Activated naive CD4-positive, alpha-beta T cell (primary cell): ENCODE results near the gene CAND2.

ENCODE experiments used
- DNase-seq, 4 experiments: peaks; one replicate each; lab custom pipeline; 2025; lab: John Stamatoyannopoulos, UW

Gene CAND2

DNA sequence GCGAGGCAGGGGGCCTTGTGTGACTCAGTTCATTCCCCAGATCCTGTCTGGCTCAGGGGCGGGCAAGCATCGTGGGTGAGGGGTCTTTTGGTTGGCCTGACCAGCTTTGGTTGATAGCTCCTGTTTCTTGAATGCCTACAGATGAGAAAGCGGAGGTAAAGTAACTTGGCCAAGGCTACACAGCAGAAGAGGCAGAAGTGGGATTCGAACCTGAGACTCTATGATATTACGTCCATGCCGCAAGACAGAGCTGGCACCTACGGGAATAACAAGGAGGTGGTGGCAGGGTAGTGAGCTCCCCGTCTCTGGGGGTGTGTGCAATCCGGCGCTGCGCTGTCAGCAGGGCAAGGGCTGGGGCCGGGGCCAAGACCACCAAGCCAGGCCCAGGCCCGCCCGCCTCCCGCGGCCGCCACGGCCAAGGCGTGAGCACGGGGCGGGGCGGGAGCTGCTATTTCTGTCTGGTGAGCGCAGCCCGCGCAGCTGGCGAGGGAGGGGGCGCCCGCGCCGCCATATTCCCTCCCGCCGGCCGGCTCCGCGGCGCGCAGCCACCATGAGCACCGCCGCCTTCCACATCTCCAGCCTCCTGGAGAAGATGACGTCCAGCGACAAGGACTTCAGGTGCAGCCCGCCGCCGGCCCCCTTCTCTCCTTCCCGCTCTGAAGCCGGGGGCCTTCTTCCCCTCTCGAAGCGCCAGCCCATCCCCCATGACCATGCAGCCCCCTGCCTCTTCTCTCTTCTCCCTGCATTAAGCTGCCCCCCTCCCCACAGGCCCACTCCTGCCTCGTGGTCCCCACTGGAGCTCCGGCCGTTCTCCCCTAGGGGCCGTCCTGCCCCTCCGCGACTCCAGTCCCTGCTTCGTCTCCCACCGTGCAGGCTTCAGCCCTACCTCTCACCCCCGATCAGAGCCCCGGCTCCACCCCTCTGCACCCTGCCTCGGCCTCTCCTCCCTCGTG, at the start of gene CAND2:
TSS of gene CAND2 (plus strand) at position 510 of the 953 bp plus-strand sequence. CDS start at position 551, 41 bp downstream.
- DNase-seq, result peak in 2 of 4 experiments; percentile 4 to 43

DNA sequence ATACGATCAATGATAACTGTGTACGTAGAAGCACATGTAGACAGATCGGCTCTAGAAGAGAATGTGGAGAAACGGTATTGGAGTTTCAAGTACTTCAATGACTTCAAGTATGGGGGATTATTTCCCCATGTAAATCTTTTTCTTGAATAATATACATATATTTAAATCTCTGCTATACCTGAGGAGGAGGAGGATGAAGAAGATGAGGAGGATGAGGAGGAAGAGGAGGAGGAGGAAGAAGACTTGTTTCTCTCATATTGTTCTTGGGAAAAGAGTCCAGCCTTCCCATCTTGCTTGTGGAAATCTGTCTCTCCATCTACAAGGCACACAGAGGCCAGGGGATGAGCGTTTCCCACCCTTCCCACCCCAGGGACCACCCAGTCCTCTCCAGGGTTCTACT, 48.0 kb upstream of the CAND2 start:
- no peak for DNase-seq

DNA sequence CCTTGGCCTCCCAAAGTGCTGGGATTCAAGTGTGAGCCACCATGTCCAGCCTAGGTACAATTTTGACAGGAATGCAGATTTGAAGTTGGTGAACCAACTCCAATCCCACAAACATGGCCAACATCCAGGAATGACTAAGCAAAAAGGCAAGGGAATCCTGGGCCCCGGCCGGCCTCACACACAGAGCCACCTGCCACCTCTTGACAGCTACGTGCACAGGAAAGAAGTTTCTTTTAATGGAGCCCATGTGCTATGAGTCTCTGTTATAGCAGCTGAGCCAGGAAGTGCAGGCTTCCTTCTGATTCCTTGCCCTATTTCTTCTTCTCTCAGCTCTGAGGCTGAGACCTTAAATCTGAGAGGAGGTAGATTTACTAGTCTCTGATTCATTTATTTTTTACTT, 46.3 kb upstream of the CAND2 start:
- no peak for DNase-seq

DNA sequence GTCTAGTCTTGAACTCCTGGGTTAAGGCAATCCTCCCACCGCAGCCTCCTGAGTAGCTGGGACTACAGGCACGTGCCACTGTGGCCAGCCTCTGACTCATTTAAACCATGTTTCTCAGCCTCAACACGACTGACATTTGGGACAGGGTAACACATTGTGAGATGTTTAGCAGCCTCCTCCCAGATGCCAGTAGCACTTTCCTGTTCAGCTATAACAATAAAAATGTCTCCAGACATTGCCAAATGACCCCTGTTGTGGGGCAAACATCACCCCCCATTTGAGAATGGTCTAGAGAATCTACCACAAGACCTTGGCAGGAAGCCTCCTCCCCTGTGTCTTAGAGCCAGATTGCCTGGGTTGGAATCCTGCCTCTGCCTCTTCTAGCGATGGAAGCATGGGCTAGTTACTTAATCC, 45.8 kb upstream of the CAND2 start:
- no peak for DNase-seq

DNA sequence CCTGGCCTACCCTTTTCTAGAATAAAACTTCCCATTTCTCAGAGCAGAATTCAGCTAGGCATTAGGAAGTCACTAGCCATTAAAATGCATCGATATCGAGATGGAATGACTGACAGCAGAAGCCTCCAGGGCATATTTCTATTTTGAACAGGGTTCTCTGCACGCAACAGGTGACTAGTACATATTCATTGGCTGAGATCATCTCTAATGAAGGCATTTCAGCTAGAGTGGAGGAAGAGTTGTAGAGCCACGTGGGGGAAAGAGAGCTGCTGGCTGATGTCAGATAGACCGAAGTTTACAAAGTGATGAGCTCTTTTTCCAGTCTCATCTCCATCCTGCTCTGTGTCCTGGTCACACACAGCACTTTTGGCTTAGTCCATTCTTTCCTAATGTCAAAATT, 44.9 kb upstream of the CAND2 start:
- no peak for DNase-seq

DNA sequence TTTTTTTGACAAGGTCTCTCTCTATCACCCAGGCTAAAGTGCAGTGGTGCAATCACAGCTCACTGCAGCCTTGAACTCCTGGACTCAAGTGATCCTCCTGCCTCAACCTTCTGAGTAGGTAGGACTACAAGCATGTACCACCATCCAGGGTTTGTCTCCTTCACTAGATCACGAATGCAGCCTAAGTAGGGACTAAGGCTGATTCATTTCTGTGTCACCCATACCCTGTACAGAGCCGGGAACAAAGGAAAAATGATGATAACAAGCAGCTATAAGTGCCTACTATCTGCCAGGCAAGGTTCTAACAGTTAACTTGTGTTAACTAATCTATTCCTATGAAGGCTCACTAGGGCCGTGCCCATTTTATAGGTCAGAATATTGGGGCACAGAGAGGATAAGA, 44.4 kb upstream of the CAND2 start:
- no peak for DNase-seq

DNA sequence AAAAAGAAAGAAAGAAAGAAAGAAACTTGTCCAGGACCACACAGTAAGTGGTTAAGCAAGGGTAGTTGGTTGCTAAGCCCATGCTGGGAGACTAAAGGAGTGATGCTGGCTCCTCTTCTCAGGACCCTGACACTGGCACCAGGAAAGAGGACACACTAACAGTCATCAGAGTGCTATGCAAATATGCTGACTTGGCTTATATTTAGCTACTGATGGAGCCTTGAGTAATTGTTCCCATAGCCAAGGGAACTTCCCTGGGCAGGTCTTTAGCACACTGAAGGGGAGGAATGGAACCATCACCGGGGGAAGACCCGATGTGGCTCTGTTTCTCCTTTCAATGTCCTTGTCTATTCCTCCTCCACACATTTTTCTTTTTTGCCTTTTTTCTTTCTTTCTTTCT, 43.7 kb upstream of the CAND2 start:
- DNase-seq, result no peak

DNA sequence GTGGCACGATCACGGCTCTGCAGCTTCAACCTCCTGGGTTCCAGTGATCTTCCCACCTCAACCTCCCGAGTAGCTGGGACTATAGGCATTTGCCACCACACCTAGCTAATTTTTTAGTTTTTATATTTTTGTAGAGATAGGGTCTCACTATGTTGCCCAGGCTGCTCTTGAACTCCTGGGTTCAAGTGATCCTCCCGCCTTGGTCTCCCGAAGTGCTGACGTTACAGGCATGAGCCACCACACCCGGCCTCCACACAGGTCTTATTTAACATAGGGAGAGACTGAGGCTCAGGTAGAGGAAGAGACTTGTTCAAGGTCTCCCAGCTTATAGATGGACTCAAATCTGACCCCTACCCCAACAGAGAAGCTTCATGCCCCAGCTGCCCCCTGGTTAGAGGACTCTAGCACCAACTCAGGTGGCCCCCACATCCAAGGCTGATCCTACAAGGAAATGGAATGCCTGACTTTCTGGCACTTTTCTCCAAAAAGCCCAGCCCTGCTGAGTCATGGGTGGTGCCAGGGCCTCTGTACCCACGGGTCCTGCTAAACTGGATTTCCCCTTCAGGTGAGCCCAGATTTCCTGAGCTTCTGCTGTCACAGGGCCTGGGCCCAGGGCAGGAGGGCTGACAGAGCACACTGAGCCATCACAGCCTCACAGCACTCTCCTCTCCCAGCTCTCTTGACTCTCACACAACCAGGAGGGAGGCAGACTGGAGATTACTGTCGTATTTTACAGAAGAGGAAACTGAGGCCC, 43.0 kb upstream of the CAND2 start:
- no peak for DNase-seq

DNA sequence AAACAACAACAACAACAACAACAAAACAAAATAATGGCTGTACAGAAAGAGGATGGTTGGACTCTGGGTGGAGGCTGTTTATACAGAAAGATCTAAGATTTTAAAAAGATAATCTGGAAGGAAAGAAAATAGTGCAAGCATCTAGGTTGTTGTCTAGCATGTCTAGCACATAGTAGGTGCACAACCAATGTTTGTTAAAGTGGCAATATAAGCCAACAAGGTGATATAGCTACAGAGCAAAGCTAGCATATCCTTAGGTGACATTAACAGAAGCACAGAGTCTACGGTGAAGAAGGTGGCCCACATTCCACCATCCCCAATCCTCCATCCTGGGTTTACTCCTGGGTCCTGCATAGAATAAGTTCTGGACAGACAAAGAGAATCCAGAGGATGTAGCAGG, 42.2 kb upstream of the CAND2 start:
- no peak for DNase-seq

DNA sequence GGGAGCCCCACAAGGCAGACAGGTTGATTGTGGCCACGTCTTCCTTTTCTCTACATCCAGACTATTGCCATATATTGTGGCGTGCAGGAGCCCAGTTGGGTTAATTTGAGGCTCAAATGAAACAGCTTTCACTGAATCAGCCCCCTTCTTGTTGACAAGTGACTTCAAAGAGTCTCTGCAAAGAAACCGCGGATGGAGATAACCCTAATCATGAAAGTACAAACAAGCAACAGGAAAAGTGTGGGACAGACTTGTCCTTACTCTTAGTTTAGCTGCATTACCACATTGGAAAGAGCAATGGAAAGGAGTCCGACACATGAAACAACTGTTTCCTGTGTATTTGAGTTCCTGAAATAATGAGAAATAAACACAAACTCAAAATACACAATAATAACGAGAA, 40.7 kb upstream of the CAND2 start:
- no peak for DNase-seq

DNA sequence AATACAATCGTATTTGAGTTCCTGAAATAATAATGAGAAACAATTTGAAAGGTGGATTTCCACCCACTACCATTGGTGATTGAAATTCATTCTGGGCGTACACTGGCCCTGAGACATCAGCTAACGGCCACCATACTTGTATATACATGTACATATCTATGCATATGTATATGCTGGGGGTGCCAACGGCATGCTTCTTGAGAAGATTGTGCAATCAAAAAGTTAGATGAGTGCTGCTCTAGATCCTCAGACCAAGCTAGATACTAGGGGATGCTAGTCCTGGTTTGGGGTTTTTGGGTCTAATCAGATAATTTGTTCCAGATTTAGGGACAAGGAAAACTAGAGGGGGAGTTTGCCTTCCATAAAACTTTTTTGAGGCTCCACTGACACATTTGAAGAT, 40.3 kb upstream of the CAND2 start:
- no peak for DNase-seq

DNA sequence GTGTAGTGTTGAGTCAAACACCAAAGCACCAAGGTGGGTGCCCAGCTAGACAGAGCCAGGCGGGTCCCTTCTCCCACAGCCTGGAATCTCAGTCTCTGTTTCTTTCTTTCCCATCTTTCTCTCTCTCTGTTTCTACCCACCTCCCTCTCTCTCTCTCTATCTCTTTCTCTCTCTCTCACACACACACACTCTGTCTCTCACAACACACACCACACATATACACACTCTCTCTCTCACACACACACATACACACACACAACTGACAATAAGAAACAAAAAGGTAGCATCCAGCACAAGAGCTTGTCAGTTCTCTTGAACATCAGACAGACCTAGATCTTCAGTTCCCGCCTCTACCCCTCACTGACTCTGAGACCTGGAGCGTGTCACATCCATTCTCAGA, 39.8 kb upstream of the CAND2 start:
- DNase-seq, result no peak

DNA sequence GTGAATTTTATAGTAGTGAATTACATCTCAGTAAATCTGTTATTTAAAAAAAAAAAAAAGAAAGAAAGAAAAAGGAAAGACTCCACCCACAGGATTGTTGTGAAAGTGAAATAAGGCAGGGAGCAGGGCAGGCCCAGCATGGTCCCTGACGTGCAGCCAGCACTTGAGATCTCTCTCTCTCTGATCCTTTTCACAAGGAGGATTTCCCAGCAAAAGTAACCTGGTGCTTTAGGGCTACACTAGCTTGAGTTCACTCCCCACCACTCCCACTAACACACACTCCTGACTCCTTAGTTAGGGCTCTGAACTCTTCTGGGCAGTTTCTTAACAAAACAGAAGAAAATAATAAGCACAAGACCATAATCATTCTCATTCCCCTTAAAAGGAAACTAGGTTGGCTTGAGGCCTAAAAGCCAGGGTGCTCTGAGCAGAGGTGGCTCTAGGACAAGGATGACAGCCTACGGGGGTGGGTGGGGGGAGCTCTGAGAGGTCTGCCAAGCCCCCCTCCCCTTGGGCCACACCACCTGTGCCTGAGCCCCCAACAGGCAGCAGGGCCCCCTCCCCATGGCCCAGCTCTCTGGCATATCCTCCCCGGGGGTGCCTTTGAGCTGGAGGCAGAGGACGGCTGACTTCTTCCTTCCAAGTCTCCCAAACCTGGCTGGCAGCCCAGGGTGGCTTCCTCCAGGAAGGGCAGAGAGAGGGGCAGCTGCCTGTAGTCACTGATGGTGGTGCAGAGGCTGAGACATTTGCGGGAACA, 38.3 kb upstream of the CAND2 start:
- DNase-seq, result no peak

DNA sequence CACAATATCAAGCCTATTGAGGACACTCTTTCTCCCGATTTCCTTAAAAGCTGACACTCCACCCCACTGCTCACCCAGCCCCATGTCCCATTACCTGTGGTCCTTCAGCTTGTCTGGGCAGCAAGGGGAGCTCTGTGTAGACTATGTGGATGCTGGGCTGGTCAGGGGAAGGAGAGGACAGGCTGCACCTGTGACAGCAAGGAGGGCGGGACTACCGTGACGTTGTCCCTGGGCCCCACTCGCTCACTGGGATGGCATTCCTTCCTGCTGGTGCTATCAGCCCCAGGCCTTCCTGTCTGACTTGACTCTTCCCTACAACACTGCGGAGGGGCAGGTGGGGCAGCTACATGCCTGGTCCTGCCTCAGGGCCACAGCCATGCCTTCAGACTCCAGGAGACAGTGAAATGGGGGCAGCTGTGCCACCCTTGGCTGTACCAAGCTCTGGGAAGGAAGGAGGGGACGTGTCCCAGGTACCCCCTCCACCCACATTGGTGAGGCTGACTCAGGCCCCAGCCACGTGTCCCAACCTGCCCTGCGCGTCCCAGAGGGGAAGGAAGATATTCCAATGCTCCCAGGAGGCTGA, 37.3 kb upstream of the CAND2 start, which contains the start of gene TMEM40:
TSS of gene TMEM40 (minus strand) at position 163 of the 583 bp plus-strand sequence. CDS start 9,427 bp downstream, outside the sequence.
- no peak for DNase-seq

DNA sequence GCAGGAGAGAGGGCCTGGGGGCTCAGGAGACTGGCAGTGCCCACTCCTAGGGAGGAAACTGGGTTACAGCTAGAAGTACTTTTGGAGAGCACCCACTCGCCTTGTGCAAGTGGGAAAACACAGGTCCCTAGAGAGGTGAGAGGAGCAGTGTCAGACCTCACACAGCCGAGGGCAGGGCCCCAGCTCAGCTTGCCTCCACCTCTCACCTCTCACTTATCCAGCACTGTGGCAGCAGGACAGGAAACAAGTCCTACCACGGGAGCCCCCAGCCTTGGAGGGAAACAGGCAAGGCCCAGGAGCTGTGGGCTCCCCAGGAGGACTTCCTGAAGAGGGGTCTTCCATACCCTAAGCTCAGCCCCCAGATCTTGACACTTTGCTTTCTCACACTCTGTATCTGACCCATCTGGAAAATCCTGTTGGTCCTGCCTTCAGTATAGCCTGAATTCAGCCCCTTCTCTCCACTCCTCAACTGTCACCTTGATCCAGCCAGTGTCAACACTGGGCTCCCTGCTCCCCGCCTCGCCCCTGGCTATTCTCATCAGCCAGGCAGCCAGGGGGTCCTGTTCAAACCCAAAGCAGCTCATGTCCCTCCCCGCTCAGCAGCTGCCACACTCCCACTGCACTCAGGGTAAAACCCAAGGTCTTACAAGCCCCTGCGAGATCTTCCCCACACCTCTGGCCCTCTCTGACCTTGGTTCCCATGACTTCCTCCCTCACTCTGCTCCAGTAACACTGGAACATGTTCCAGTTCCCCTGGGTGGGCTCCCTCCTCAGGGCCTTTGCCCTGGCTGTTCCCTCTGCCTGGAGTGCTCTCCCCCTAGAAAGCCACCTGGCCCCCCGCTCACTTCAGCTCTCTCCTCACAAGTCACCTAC, 36.6 kb upstream of the CAND2 start:
- no peak for DNase-seq

DNA sequence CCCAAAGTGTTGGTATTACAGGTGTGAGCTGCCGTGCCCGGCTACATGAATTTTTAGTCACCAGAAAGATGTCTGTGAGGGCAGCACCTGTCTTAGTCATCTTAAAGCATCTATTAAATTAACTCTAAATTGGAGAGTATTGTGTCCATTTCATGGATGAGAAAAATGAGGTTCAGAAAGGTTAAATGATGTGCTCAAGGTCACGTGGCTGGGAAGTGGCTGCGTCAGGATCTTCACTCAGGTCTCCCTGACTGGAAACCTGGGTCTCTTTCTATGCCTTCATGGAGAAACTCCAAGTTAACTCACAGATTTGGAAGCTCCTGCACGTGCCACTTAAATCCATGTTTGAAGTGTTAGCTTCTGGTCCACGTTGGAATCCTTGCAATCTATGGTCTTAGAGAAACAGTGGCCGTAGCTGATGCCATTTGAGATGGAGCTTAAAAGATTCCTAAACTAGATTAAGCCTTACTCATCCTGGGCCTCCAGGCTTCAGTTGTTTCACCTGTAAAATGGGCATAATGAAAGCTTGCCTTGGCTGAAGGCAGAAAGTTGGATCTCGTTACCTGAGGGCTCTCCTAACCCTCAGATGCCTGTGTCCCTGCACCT, 32.2 kb upstream of the CAND2 start:
- no peak for DNase-seq

DNA sequence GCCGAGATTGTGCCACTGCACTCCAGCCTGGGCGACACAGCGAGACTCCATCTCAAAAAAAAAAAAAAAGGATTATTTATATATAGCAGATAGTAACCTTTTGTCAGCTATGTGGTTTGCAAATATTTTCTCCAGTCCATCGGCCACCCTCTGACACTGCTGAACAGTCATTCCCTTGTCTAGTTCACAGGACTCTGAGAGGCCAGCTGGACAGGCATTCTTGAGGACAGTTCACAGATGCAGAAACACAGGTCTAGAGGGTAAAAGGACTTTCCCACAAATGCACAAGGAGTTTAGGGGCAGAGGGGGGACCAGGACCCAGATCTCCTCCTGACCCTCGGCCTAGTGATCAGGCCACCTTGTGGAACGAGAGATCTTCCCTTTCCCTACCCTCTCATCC, 29.9 kb upstream of the CAND2 start:
- DNase-seq, result no peak

DNA sequence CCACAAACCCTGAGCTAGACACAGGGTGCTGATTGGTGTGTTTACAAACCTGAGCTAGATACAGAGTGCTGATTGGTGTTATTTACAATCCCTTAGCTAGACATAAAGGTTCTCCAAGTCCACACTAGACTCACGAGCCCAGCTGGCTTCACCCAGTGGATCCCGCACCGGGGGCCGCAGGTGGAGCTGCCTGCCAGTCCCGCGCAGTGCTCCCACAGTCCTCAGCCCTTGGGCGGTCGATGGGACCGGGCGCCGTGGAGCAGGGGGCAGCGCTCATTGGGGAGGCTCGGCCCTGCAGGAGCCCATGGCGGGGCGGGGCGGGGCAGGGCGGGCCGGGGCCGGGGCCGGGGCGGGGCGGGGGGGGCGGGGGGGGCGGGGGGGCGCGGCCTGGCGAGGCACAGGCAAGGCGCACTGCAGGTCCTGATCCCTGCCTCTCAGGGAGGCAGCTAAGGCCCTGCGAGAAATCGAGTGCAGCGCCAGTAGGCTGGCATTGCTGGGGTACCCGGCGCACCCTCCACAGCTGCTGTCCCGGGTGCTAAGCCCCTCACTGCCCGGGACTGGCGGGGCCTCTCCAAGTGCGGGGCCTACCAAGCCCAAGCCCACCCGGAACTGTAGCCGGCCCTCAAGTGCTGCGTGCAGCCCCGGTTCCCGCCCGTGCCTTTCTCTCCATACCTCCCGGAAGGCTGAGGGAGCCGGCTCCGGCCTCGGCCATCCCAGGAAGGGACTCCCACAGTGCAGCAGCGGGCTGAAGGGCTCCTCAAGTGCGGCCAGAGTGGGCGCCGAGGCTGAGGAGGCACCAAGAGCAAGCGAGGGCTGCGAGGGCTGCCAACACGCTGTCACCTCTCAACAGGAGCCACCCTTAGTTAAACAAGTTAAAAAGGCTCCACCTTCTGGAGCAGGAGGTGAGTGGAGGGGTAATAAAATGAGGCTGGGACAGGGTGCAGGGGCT, 27.6 kb upstream of the CAND2 start:
- DNase-seq, result no peak

DNA sequence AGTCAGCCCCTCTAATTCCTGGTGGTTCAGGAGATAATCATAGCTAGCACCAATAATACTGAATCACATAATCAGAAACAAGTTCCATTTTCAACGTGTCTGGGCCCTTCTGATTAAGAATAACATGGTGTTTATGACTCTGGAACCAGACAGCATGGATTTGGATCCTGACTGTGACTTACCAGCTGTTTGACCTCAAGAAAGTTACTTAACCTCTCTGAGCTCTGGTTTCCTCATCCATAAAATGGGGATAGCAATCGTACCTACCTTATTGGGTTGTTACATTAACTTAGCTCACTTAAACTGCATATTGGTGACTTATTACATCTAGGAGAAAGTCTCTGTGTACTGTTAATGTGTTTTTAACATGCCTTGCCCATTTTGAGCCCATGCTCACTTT, 26.7 kb upstream of the CAND2 start:
- DNase-seq, result no peak
